ENCODE data around the gene OR4F15. TPM values are rescaled to one million over a fixed set of nuclear protein-coding genes. Genes with fewer than 3 reads are reported as not detected.

Gene OR4F15
- total and polyA plus RNA-seq, 4 donors: not detected

DNA sequence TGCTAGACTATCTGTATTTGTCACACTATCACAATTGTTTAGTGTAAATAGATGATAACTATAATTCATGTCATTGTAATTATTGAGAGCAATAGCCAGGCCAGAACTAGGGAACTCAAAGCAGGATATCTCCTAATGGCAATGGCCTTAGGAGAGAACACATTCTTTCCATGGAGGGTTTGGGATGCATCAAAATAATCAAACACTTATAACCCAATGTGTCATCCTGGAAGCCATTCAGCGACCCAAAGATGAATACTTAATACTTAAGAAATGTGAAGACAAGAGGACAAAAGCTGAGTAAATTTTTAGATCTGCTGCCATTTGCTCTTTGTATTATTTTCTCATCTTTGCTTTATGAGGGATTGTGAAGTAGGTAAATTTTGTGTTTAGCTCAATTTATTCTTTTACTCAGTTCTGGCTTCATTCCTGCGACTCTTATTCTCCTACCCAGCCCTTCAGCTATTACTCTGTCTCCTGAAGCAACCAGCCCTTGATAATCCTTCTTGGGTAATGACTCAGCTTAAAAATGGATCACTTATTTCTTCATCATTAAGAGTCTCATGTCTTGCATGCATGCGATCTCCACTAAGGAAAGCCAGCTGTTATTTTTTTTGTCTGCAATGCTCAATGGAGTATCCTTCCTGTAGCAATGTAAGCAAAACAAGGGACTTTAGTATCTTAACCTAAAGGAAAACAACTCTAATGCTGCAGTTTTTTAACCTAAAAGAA is 2.0 kb downstream of the OR4F15 start:
- WGBS (ENCODE audit: insufficient coverage): 43% methylated on average over 1 of the region's 3 CpGs
- DNase-seq (ENCODE audit: low read depth in 4 of 6, low spot score in 6 of 6): peak in 1 of 6 donors; percentile 10
- no peak overlapping the region for H3K4me3 ChIP-seq (ENCODE audit: low read depth, low read length)
- no peaks in the 10 kb centered on the region for H3K4me1 ChIP-seq (ENCODE audit: control insufficient read depth, insufficient read depth, low read length)
- H3K27me3 ChIP-seq (ENCODE audit: control insufficient read depth, insufficient read depth, low read length): peaks cover 2% of the 10 kb centered on the region
- H3K36me3 ChIP-seq (ENCODE audit: control insufficient read depth, insufficient read depth, low read length): no peaks in the 10 kb centered on the region
- H3K9me3 ChIP-seq (ENCODE audit: control insufficient read depth, insufficient read depth, low read length): no peaks in the 10 kb centered on the region
- no peak overlapping the region for H3K27ac ChIP-seq (ENCODE audit: low read depth, low read length)

DNA sequence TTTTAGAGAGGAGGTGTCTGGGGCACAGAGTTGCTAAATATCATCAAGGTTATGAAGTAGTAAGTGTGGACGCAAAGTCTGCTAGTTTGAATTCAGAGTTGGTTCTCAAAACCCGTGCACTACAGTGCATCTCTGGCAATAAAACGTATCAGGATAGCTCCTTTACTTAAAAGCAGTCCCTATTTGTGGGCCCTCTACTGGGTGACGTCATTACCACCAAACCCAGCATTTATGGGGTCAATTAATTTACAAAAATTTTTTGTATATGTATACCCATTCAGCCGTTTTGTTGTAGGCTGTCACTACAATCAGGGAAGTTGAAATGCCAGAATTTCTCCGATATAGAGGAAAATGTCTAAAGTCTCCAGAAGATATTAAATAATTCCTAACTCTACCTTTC is 8.8 kb downstream of the OR4F15 start:
- no peaks in the 10 kb centered on the region for H3K4me1 ChIP-seq (ENCODE audit: control insufficient read depth, insufficient read depth, low read length)
- H3K36me3 ChIP-seq (ENCODE audit: control insufficient read depth, insufficient read depth, low read length): no peaks in the 10 kb centered on the region
- H3K27me3 ChIP-seq (ENCODE audit: control insufficient read depth, insufficient read depth, low read length): peaks cover 1% of the 10 kb centered on the region
- WGBS (ENCODE audit: insufficient coverage): 81% methylated on average over 2 of the region's 6 CpGs
- no peaks in the 10 kb centered on the region for H3K9me3 ChIP-seq (ENCODE audit: control insufficient read depth, insufficient read depth, low read length)
- no peak overlapping the region for H3K4me3 ChIP-seq (ENCODE audit: low read depth, low read length)
- DNase-seq (ENCODE audit: low read depth in 4 of 6, low spot score in 6 of 6): no peak
- H3K27ac ChIP-seq (ENCODE audit: low read depth, low read length): no peak overlapping the region

DNA sequence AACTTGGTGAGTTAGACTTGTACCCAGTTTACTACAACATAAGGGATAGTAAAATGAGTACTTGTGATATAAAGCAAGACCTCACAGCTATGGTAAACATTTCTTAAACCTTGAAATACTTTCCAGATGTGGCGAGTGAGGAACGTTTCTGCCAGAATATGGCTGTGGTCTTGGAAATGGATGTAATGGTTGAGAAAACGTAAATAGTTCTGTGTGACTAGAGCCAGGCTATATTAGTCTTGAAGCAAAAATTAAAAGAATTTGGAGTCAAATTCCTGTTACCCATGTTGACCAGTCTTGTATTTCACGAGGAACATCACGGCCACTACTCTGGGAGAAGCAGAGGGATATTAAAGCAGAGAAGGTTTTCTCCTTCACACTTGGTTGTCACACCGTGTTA is 15.3 kb downstream of the OR4F15 start:
- H3K36me3 ChIP-seq (ENCODE audit: control insufficient read depth, insufficient read depth, low read length): no peaks in the 10 kb centered on the region
- 77% methylated on average over 3 of the region's 6 CpGs for WGBS (ENCODE audit: insufficient coverage)
- DNase-seq (ENCODE audit: low read depth in 4 of 6, low spot score in 6 of 6): no peak
- H3K27ac ChIP-seq (ENCODE audit: low read depth, low read length): no peak overlapping the region
- no peaks in the 10 kb centered on the region for H3K27me3 ChIP-seq (ENCODE audit: control insufficient read depth, insufficient read depth, low read length)
- no peaks in the 10 kb centered on the region for H3K9me3 ChIP-seq (ENCODE audit: control insufficient read depth, insufficient read depth, low read length)
- no peaks in the 10 kb centered on the region for H3K4me1 ChIP-seq (ENCODE audit: control insufficient read depth, insufficient read depth, low read length)
- H3K4me3 ChIP-seq (ENCODE audit: low read depth, low read length): no peak overlapping the region

GRCh38 chr15:101828774-101829173 is 16.8 kb downstream of the OR4F15 start:
- Histone ChIP-seq H3K27ac (ENCODE audit: low read depth, low read length) (no peak overlapping the region), H3K4me3 (ENCODE audit: low read depth, low read length) (no peak overlapping the region), H3K4me1 (ENCODE audit: control insufficient read depth, insufficient read depth, low read length) (no peaks in the 10 kb centered on the region), H3K36me3 (ENCODE audit: control insufficient read depth, insufficient read depth, low read length) (no peaks in the 10 kb centered on the region), H3K27me3 (ENCODE audit: control insufficient read depth, insufficient read depth, low read length) (no peaks in the 10 kb centered on the region), H3K9me3 (ENCODE audit: control insufficient read depth, insufficient read depth, low read length) (no peaks in the 10 kb centered on the region)
- no peak for DNase-seq (ENCODE audit: low read depth in 4 of 6, low spot score in 6 of 6)
- WGBS (ENCODE audit: insufficient coverage): 89% methylated on average over 5 of the region's 5 CpGs

DNA sequence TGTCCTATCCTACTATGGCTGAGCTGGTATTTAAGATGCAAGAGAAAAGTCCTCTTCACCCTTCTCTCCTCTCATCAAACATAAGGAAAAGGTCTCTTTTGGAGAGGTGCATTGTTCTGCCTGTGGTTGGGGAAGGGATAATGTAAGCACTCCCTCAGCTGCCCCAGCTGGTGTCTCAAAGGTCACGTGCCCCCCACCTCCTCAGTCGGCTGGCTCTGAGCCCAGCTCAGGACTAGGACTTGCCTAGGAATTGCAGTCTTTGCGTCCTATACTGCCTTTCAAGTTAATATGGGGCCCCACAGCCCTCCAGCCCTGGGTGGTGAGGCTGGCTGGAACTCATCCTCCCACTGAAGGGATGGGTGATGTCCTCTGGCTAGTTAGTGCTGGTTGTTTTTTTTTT is 29.7 kb downstream of the OR4F15 start:
- no peak for DNase-seq (ENCODE audit: low read depth in 4 of 6, low spot score in 6 of 6)
- no peaks in the 10 kb centered on the region for H3K27me3 ChIP-seq (ENCODE audit: control insufficient read depth, insufficient read depth, low read length)
- H3K27ac ChIP-seq (ENCODE audit: low read depth, low read length): no peak overlapping the region
- H3K9me3 ChIP-seq (ENCODE audit: control insufficient read depth, insufficient read depth, low read length): no peaks in the 10 kb centered on the region
- H3K4me1 ChIP-seq (ENCODE audit: control insufficient read depth, insufficient read depth, low read length): no peaks in the 10 kb centered on the region
- H3K4me3 ChIP-seq (ENCODE audit: low read depth, low read length): no peak overlapping the region
- WGBS (ENCODE audit: insufficient coverage): 75% methylated on average over 2 of the region's 3 CpGs
- no peaks in the 10 kb centered on the region for H3K36me3 ChIP-seq (ENCODE audit: control insufficient read depth, insufficient read depth, low read length)

DNA sequence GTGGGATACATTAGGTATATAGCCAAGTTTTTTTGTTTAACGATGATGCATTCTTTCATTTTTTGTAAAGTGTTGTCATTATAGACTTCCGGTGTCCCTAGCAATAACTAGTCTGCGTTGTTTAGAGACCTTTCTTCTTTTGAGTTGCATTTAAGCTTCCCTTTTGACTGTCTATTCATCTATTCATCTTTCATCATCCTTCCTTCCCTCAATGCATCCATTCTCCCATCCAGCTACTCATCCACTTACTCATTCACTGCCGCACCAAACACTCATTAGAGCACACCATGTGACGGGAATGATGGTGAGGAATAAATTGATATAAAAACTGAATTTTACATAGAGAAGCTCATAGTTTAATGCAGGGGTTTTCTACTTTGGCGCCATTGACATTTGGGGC is 32.9 kb downstream of the OR4F15 start:
- Histone ChIP-seq H3K4me1 (ENCODE audit: control insufficient read depth, insufficient read depth, low read length) (no peaks in the 10 kb centered on the region), H3K27ac (ENCODE audit: low read depth, low read length) (no peak overlapping the region), H3K27me3 (ENCODE audit: control insufficient read depth, insufficient read depth, low read length) (no peaks in the 10 kb centered on the region)

GRCh38 chr15:101852356-101852755 is 40.4 kb downstream of the OR4F15 start:
- DNase-seq (ENCODE audit: low read depth in 4 of 6, low spot score in 6 of 6): peak in 1 of 6 donors; percentile 24
- H3K27ac ChIP-seq (ENCODE audit: low read depth, low read length): no peak overlapping the region
- H3K27me3 ChIP-seq (ENCODE audit: control insufficient read depth, insufficient read depth, low read length): no peaks in the 10 kb centered on the region
- H3K9me3 ChIP-seq (ENCODE audit: control insufficient read depth, insufficient read depth, low read length): no peaks in the 10 kb centered on the region
- no peak overlapping the region for H3K4me3 ChIP-seq (ENCODE audit: low read depth, low read length)
- WGBS (ENCODE audit: insufficient coverage): no CpG with 5 or more reads among the region's 1 CpG
- no peaks in the 10 kb centered on the region for H3K4me1 ChIP-seq (ENCODE audit: control insufficient read depth, insufficient read depth, low read length)
- no peaks in the 10 kb centered on the region for H3K36me3 ChIP-seq (ENCODE audit: control insufficient read depth, insufficient read depth, low read length)

More for the DNA sequence above, 32.9 kb downstream of the OR4F15 start:
- DNase-seq (ENCODE audit: low read depth in 4 of 6, low spot score in 6 of 6): peak in 2 of 6 donors; percentile 1 to 2
- no peak overlapping the region for H3K4me3 ChIP-seq (ENCODE audit: low read depth, low read length)
- no CpG with 5 or more reads among the region's 6 CpGs for WGBS (ENCODE audit: insufficient coverage)
- H3K9me3 ChIP-seq (ENCODE audit: control insufficient read depth, insufficient read depth, low read length): no peaks in the 10 kb centered on the region
- H3K36me3 ChIP-seq (ENCODE audit: control insufficient read depth, insufficient read depth, low read length): no peaks in the 10 kb centered on the region

Small RNA genes within 50 kb of the gene (small RNA-seq; reads per million reads assigned to genes)
- gene RN7SL209P (ENCODE audit: low replicate concordance): not detected

Other genes with a start within 250 kb of the OR4F15 start
- 10 to 100 TPM; 61.6 to 95.5 TPM for gene TM2D3, start 159.8 kb upstream of the OR4F15 start, total RNA-seq
- 100 to 1,000 TPM; 102 to 124 TPM for gene TM2D3, start 159.8 kb upstream of the OR4F15 start, polyA plus RNA-seq (ENCODE audit: insufficient read length in 2 of 2)
- 10 to 100 TPM; 26.0 to 38.7 TPM for gene TARS3, start 87.7 kb upstream of the OR4F15 start, total RNA-seq
- gene TARS3, start 87.7 kb upstream of the OR4F15 start, polyA plus RNA-seq (ENCODE audit: insufficient read length in 2 of 2): 10 to 100 TPM; 29.5 to 33.4 TPM
- not detected for gene OR4F6, start 8.7 kb upstream of the OR4F15 start, total RNA-seq
- not detected for gene OR4F6, start 8.7 kb upstream of the OR4F15 start, polyA plus RNA-seq (ENCODE audit: insufficient read length in 2 of 2)

Data from spinal cord (tissue), 10 donors.